ENCODE data around the gene MAD1L1. TPM values are rescaled to one million over a fixed set of nuclear protein-coding genes. Genes with fewer than 3 reads are reported as not detected.

Gene MAD1L1
- total RNA-seq, 1 experiment from 2014 or later, result 50.8 TPM

DNA sequence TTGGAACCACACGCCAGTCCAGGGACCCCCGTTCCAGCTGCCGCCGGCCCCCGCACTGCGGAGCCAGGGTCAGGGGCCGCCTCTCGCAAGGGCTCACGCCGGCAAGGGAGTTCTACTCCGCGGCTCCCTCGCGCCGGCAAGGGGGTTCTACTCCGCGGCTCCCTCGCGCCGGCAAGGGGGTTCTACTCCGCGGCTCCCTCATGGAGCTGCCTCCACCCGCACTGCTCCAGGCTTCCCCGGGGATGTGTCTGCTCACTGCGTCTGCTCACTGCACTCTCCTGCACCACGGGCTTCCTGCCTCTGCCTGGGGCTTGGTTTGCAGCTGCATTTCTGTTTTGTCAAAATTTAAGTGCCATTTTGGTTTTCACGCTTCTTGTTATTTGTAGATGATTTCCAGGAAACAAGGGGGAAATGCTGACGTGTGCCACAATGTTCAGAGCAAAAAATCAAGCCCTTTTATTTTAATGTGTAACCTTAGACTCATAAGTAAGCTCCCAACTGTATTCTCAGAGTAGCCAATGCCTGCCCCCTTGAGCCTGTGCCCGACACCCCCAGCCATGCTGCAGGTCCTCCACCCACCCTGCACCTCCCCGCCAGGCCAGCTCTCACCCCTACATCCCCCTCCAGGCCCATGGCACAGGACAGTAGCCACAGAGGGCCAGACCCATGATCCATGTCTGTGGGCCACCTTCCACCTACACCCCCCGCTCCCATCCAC lies 246.2 kb downstream of the MAD1L1 start:
- no peaks in the 10 kb centered on the region for H3K27me3 ChIP-seq (ENCODE audit: insufficient read depth, low read depth)
- no peaks in the 10 kb centered on the region for H3K4me1 ChIP-seq (replicated peaks; ENCODE audit: insufficient read depth)
- ChIA-PET CTCF (no interaction called here), POLR2A (ENCODE audit: unreplicated experiment) (no interaction called here)
- no peak overlapping the region for H3K4me2 ChIP-seq
- no peaks in the 10 kb centered on the region for H3K9me2 ChIP-seq (ENCODE audit: insufficient read depth)
- 0 out of 2 replicates have a peak, but pooled peaks cover 6% of the 10 kb centered on the region for H3F3A ChIP-seq (ENCODE audit: insufficient read depth, low read depth)
- H3K79me2 ChIP-seq (ENCODE audit: low read depth), result no peaks in the 10 kb centered on the region
- no peak overlapping the region for H3K27ac ChIP-seq
- H3K9me3 ChIP-seq (ENCODE audit: insufficient read depth, low read depth), result no peaks in the 10 kb centered on the region
- intact Hi-C loops (cut with micrococcal nuclease; ENCODE audit: unreplicated experiment), result no loop called here
- DNase-seq, result no peak
- H2AFZ ChIP-seq, result no peak overlapping the region
- H4K20me1 ChIP-seq (ENCODE audit: insufficient read depth), result peaks cover 5% of the 10 kb centered on the region; the same call in 1 of the 2 replicates
- no peaks in the 10 kb centered on the region for H3K36me3 ChIP-seq (ENCODE audit: low read depth)
- H3K4me3 ChIP-seq, result no peak overlapping the region
- BruUV-seq (replicated peaks), result no TSS peak
- TF ChIP-seq EZH2 (IDR thresholded peaks at IDR 0.05; ENCODE audit: low read depth), result no peak

DNA sequence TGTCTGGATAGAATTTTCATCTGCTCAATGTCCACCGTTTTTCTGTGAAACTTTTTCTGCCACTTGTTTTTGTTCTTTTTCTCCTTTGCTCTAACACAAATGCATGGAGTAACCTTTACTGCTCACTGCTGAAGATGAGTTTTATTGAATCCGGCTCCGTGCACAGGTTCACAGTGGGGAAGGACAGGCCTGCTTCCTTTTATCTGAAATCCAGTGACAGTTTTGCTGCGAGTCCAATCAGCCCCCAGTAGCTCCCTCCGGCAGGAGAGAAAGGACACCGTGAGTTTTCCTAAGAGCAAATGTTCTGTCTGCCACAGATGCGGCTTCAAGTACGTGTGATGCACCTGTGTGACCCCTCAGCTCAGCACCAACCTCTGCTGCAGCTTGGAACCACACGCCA lies 246.8 kb downstream of the MAD1L1 start:
- TF ChIP-seq, protein P1, sequence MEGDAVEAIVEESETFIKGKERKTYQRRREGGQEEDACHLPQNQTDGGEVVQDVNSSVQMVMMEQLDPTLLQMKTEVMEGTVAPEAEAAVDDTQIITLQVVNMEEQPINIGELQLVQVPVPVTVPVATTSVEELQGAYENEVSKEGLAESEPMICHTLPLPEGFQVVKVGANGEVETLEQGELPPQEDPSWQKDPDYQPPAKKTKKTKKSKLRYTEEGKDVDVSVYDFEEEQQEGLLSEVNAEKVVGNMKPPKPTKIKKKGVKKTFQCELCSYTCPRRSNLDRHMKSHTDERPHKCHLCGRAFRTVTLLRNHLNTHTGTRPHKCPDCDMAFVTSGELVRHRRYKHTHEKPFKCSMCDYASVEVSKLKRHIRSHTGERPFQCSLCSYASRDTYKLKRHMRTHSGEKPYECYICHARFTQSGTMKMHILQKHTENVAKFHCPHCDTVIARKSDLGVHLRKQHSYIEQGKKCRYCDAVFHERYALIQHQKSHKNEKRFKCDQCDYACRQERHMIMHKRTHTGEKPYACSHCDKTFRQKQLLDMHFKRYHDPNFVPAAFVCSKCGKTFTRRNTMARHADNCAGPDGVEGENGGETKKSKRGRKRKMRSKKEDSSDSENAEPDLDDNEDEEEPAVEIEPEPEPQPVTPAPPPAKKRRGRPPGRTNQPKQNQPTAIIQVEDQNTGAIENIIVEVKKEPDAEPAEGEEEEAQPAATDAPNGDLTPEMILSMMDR (conservative IDR thresholded peaks at IDR 0.05), result no peak
- TF ChIP-seq EZH2 (IDR thresholded peaks at IDR 0.05; ENCODE audit: low read depth), result no peak
- H3K4me1 ChIP-seq (replicated peaks; ENCODE audit: insufficient read depth), result no peaks in the 10 kb centered on the region
- no peak overlapping the region for H3K4me2 ChIP-seq
- no peaks in the 10 kb centered on the region for H3K27me3 ChIP-seq (ENCODE audit: insufficient read depth, low read depth)
- BruUV-seq (replicated peaks), result no TSS peak
- no peaks in the 10 kb centered on the region for H3K79me2 ChIP-seq (ENCODE audit: low read depth)
- no peak overlapping the region for H3K4me3 ChIP-seq
- 0 out of 2 replicates have a peak, but pooled peaks cover 6% of the 10 kb centered on the region for H3F3A ChIP-seq (ENCODE audit: insufficient read depth, low read depth)
- ChIA-PET CTCF (no interaction called here), POLR2A (ENCODE audit: unreplicated experiment) (no interaction called here)
- no peak overlapping the region for H3K27ac ChIP-seq
- DNase-seq, result no peak
- peaks cover 5% of the 10 kb centered on the region; the same call in 1 of the 2 replicates for H4K20me1 ChIP-seq (ENCODE audit: insufficient read depth)
- H2AFZ ChIP-seq, result no peak overlapping the region
- H3K9me2 ChIP-seq (ENCODE audit: insufficient read depth), result no peaks in the 10 kb centered on the region
- no peaks in the 10 kb centered on the region for H3K36me3 ChIP-seq (ENCODE audit: low read depth)
- H3K9me3 ChIP-seq (ENCODE audit: insufficient read depth, low read depth), result no peaks in the 10 kb centered on the region
- intact Hi-C loops (cut with micrococcal nuclease; ENCODE audit: unreplicated experiment), result no loop called here

DNA sequence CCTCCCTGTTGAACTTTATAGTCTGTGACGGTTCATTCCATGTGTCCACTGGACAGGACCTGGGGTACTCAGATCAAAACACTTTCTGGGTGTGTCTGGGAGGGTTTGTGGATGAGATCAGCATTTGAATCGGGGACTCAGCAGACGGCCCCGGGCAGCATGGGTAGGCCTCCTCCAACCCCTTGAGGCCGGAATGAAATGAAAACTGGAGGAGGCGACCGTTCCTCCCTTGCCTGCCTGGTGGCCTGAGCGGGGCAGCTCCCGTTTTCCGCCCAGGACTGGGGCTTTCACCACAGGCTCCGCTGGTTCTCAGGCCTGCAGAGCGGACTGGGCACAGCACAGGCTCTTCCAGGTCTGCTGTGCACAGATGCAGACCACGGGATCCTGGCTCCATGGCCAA lies 247.7 kb downstream of the MAD1L1 start:
- no peaks in the 10 kb centered on the region for H3K4me1 ChIP-seq (replicated peaks; ENCODE audit: insufficient read depth)
- no peak overlapping the region for H3K4me3 ChIP-seq
- intact Hi-C loops (cut with micrococcal nuclease; ENCODE audit: unreplicated experiment), result no loop called here
- no peak for DNase-seq
- POLR2A ChIA-PET (ENCODE audit: unreplicated experiment), result no interaction called here
- H3K27me3 ChIP-seq (ENCODE audit: insufficient read depth, low read depth), result no peaks in the 10 kb centered on the region
- H2AFZ ChIP-seq, result no peak overlapping the region
- CTCF ChIA-PET, result no interaction called here
- no peak overlapping the region for H3K4me2 ChIP-seq
- H3K9me3 ChIP-seq (ENCODE audit: insufficient read depth, low read depth), result no peaks in the 10 kb centered on the region
- peaks cover 5% of the 10 kb centered on the region; the same call in 1 of the 2 replicates for H4K20me1 ChIP-seq (ENCODE audit: insufficient read depth)
- H3K27ac ChIP-seq, result no peak overlapping the region
- H3K9me2 ChIP-seq (ENCODE audit: insufficient read depth), result no peaks in the 10 kb centered on the region
- H3K36me3 ChIP-seq (ENCODE audit: low read depth), result no peaks in the 10 kb centered on the region
- no peaks in the 10 kb centered on the region for H3K79me2 ChIP-seq (ENCODE audit: low read depth)
- BruUV-seq (replicated peaks), result no TSS peak
- H3F3A ChIP-seq (ENCODE audit: insufficient read depth, low read depth), result 0 out of 2 replicates have a peak, but pooled peaks cover 6% of the 10 kb centered on the region
- TF ChIP-seq EZH2 (IDR thresholded peaks at IDR 0.05; ENCODE audit: low read depth), result no peak
- TF ChIP-seq, protein P1 (conservative IDR thresholded peaks at IDR 0.05), result no peak

DNA sequence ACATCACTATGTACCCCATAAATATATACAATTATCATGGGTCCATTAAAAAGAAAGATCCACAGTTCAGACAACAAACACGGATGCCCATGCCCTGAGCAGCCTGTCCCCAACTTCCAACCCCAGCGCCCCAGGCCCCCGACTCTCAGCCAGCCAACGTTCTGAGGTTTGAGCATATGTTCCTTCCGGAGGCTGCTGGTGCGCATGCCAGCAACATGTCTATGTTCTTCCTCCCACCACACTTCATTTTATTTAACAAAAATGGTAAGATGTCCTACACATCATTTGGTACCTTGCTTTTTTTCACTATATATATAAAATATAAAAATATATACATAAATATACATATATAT lies 250.9 kb downstream of the MAD1L1 start:
- Histone ChIP-seq H3K9me2 (ENCODE audit: insufficient read depth) (no peaks in the 10 kb centered on the region), H3K4me1 (replicated peaks; ENCODE audit: insufficient read depth) (no peaks in the 10 kb centered on the region), H3K36me3 (ENCODE audit: low read depth) (no peaks in the 10 kb centered on the region), H3K79me2 (ENCODE audit: low read depth) (no peaks in the 10 kb centered on the region), H3F3A (ENCODE audit: insufficient read depth, low read depth) (0 out of 2 replicates have a peak, but pooled peaks cover 6% of the 10 kb centered on the region), H3K4me2 (no peak overlapping the region), H3K9me3 (ENCODE audit: insufficient read depth, low read depth) (no peaks in the 10 kb centered on the region), H2AFZ (no peak overlapping the region), H3K4me3 (no peak overlapping the region), H3K27me3 (ENCODE audit: insufficient read depth, low read depth) (no peaks in the 10 kb centered on the region), H3K27ac (no peak overlapping the region), H4K20me1 (ENCODE audit: insufficient read depth) (0 out of 2 replicates have a peak, but pooled peaks cover 2% of the 10 kb centered on the region)
- no peak for TF ChIP-seq EZH2 (IDR thresholded peaks at IDR 0.05; ENCODE audit: low read depth)
- TF ChIP-seq, protein P1 (conservative IDR thresholded peaks at IDR 0.05), result no peak
- POLR2A ChIA-PET (ENCODE audit: unreplicated experiment), result no interaction called here
- BruUV-seq (replicated peaks), result no TSS peak
- no peak for DNase-seq
- intact Hi-C loops (cut with micrococcal nuclease; ENCODE audit: unreplicated experiment), result no loop called here
- CTCF ChIA-PET, result no interaction called here

Data from PC-9 (cell line).